ACHN (cell line): ENCODE results near the gene MRTO4.
"Not testable (repeated sequence)": the region's sequence is repeated elsewhere in the genome, so short reads cannot be mapped to it uniquely, and the experiment has no call there.

ENCODE experiments used
- DNase-seq: peaks from one replicate; pipeline ENCODE4 v3.0.0-alpha.2; 2015
- in situ Hi-C: cut with HindIII; loops from 2 replicates; pipeline ENCODE4 v1.10.0; 2017; ENCODE audit warnings: low sequenced_read_pairs, low pct_ligation_motif_present, low pct_unique_long_range_greater_than_20kb

Gene MRTO4

DNA sequence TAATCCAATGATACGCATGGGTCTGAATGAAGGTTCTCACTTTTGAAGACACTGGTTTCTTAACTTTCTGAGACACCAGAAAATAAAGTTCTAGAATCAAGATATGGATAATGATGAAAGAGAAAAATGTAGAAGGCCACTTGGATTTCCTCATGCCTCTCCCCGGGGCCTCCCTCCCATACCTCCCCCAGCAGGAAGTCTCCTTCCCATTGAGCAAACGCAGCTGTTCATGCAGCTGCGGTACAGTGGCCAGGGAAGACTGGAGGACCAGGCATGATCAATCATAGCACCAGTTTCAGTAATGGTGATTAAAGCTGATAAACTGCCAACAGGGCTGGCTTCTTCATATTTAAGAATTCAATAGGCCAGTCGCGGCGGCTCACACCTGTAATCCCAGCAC lies 30.6 kb upstream of the MRTO4 start:
- in situ Hi-C loops = no loop called here

DNA sequence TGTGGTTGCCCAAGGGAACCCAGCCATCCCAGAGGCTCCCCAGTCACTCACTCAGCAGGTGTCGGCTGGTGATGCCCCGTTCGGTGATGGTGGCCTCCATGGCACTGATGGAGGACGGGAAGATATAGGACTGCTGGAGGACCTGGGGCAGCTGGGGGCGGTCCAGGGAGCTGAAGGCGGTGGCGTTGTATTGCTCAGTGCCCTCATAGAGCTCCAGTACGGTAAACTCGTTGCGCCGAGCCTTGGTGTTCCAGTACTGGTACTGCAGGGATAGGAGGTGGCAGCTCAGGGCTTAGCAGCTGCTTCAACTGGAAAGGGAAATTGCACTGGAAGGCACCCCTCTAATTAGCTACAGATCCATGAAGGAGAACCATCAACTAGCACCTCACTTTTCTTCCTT lies 29.0 kb upstream of the MRTO4 start:
- DNase-seq = no peak
- in situ Hi-C loops = no loop called here

More for the DNA sequence above, 30.6 kb upstream of the MRTO4 start:
- no peak for DNase-seq

- in situ Hi-C loops = no loop called here
- DNase-seq = peak; percentile 60
Observed at GRCh38 chr1:19222979-19223824, 28.4 kb upstream of the MRTO4 start.

DNA sequence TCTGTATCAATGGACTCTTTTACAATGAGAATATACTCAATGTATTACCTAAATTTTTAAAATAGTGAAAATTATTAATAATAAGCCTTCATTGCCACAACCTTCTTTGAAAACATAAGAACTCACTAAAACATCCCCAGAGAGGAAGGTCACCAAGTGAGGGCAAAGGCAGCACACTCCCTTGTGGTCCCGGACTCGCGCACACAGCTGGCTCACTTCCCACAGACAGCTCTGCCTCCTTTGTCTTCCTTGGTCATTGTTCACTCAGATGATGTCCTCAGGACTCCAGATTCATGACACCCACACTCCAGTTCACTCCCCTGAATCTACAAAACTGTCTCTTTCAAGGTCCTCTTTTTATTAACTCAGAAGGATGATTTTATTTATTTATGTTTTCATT lies 22.4 kb upstream of the MRTO4 start:
- no peak for DNase-seq
- in situ Hi-C loops = no loop called here

DNA sequence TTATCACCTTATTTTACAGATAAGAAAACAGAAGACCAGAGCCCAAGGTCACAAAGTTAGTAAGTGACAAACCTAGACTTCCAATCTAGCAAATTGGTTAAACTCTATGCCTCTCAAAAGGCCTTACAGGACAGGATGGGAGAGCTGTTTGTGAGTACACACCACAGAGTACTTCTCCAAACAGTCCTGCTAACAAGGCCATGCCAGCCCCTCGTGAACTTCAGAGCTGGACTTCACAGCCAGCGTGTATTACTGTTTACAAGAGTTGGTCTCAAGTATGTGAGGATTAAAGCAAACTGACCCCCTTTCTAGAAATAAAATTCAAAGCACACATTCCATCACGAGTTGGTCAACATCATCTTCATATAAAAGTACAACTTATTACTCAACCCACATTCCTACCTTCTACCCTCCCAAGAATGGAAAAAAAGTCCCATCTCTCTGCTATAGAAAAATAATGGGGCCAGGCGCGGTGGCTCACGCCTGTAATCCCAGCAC lies 21.7 kb upstream of the MRTO4 start:
- no peak for DNase-seq
- in situ Hi-C loops = no loop called here

DNA sequence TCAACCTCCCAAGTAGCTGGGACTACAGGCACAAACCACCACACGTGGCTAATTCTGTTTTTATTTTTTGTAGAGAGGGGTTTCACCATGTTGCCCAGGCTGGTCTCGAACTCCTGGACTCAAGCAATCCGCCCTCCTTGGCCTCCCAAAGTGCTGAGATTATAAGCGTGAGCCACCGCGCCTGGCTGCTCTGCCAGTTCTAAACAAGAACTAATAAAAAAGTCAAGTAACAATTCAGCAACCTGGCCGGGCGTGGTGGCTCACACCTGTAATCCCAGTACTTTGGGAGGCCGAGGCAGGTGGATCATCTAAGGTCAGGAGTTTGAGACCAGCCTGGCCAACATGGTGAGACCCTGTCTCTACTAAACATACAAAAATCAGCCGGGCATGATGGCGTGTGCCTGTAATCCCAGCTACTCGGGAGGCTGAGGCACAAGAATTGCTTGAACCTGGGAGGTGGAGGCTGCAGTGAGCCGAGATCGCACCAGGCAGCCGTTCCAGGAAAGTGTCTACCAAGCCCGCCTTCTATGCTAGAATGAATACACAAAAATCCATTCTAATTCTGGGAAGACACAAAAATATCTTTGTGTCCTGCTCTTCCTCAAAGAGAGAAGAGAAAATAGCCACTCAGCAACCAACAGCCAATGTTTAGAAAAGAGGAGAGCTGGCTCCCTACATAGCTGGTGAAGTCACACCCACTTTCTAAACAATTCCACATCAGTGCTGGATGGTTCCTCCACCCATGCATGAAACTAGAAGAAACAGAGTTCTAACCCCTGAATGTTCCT lies 19.7 kb upstream of the MRTO4 start:
- not testable (repeated sequence) for DNase-seq

DNA sequence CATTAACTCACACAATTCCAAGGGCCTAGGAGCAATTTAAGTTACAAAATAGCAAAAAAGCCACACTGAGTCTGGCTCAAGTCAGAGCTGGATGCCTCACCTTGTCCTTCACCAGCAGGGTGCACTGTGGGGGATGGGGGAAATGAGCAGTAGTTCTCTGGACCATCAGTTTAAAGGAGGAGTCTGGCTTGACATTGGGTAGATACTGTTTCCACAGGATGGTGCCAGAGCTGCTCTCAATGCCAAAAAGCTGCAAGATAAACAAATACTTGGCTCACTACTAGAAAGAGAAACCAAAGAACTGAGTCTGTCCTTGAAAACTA lies 19.1 kb upstream of the MRTO4 start:
- no peak for DNase-seq
- in situ Hi-C loops = no loop called here

More for the DNA sequence above, 19.7 kb upstream of the MRTO4 start:
- in situ Hi-C loops = not testable (repeated sequence)

- in situ Hi-C loops = no loop called here
- no peak for DNase-seq
Observed at GRCh38 chr1:19234224-19234623, 17.4 kb upstream of the MRTO4 start.

DNA sequence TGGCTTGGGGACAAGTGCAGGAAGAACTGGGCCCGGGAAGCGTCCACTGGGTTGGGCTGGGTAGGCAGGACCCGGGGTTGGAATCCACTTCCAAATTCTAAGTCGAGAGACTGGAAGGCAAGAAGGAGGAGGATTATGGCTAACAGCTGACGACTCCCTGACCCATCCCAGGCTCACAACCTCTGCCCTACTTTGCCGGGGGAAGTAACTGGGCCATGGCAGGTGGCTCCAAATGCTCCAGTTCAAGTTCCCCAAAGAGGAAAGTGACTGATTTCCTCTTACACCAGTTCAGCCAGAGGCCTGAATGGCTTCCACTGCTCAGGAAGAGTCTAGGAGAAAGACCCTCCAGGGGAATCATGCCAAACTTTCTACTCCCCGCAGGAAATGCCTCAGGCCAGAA lies 11.7 kb upstream of the MRTO4 start:
- no peak for DNase-seq
- in situ Hi-C loops = no loop called here

GRCh38 chr1:19240673-19241538 lies 10.7 kb upstream of the MRTO4 start:
- DNase-seq = peak; percentile 56
- in situ Hi-C loops = no loop called here

- in situ Hi-C loops = no loop called here
- peak; percentile 21 for DNase-seq
Observed at GRCh38 chr1:19250629-19251304, 838 bp upstream of the MRTO4 start.

DNA sequence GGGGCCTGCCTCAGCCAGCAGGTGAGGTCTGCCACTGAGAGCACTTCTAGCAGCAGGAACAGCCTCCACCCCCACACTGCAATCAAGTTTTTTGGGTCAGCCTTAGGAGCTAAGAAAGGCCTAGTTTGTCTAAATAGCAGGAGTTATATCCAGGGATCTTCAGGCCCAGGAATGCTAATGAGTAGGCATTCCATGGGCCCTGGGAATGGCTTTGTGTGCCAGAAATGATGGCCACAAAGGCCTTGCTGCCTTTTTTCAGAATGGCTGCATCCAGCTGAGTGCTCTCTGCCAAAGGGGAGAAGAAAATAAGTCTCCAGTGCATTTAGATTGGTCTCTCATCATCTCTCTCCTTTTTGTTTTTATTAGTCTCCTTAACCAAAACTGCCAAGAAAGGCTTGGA lies 2.8 kb downstream of the MRTO4 start:
- in situ Hi-C loops = no loop called here

GRCh38 chr1:19255288-19255687 lies 3.7 kb downstream of the MRTO4 start:
- in situ Hi-C loops = no loop called here
- DNase-seq = no peak

More for the DNA sequence above, 2.8 kb downstream of the MRTO4 start:
- no peak for DNase-seq

DNA sequence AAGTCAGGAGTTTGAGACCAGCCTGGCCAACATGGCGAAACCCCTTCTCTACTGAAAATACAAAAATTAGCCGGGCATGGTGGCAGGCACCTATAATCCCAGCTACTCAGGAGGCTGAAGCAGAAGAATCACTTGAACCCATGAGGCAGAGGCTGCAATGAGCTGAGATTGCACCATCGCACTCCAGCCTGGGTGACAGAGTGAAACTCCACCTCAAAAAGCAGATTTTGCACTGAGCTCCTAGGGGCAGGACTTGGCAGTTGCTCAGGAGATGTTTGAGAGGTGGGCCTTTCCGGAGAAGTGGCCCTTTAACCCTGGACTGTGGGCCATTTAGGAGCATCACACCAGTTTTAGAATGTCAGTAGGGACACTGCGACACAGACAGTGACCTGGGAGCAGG lies 4.7 kb downstream of the MRTO4 start:
- in situ Hi-C loops, DNase-seq: not testable (repeated sequence)

DNA sequence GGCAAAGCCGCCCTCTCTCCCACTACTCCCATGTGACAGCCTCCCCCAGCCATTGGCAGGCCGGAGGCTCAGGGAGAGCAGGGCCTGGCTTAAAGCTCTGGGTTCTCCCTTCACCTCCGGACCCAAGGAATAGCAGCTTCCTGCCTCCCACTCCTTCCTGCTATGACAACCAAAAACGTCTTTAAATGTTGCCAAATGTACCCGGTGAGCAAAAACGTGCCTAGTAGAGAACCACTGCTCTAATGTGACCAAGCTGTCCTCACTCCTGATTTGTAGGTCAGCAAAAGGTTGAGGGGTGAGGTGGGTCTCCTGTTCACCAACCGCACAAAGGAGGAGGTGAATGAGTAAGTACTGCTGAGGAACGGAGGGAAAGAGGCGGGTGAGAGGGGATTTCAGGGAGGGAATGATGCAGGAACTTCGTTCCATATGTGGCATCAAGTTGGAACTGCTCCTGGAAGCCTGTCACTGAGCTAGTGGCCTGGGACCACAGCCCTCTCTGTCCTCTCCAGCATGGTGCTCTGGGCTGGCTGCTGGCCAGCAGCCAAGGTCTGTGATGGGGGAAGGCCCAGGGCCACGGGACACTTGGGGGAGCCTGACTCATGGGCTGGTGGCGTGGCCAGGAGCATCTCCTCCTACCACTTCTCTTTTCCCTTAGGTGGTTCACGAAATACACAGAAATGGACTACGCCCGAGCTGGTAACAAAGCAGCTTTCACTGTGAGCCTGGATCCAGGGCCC lies 5.7 kb downstream of the MRTO4 start:
- in situ Hi-C loops = no loop called here

GRCh38 chr1:19258353-19258752 lies 6.7 kb downstream of the MRTO4 start:
- DNase-seq = no peak
- in situ Hi-C loops = no loop called here

More for the DNA sequence above, 5.7 kb downstream of the MRTO4 start:
- DNase-seq = no peak

DNA sequence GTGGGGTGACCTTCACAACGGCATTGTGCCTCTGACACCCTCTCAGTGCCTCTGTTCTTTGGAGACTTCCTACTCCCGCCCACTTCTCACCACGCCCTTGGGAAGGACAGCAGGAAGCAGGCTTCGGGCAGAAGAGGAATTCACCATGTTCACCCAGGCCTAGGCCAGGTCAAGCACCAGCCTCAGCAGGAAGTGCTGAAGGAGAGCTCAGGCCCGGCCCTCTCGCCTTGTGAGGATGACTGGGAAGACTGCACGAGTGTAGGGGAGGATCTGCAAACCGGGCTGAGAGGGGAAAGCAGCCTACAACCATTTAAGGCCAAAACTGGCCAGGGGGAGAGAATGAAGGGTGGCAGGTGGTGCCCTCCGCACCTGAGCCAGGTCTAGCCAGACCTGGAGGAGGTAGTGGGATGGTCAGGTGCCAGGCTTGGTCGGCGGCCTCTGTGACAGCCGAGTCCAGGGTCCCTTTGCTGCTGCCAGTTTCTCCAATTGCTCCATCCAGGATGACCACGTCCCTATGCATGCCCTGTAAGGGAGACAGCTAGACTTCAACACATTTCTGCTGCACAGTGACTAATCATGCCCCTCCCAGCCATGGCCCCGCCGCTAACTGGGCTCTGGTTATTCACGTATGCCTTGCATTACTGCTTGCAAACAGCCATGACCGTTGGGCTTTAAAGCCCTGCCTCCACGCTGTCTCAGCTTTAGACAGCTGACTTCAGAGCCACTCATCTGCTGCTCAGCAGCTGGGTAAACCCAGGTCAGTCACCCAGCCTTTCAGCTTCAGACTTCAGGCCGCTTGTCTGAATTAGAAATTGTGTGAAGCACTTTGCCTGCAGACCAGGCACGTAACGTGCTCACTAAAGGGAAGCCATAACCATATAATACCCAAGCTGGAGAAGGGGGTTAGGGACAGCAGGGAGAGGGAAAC lies 8.9 kb downstream of the MRTO4 start:
- DNase-seq = peak; percentile 6
- in situ Hi-C loops = no loop called here
